Activated CD8-positive, alpha-beta T cell treated with anti-CD3 and anti-CD28 coated beads for 36 hours (primary cell): ENCODE measurements around the gene COPS9. TPM values are rescaled to one million over a fixed set of nuclear protein-coding genes. Genes with fewer than 3 reads are reported as not detected.

Source experiments
- ATAC-seq: fragments of 200-7000 bp; cut with Tn5 transposase; one replicate; pipeline ENCODE4 v1.10.0; 2021; ENCODE audit warnings: mild to moderate bottlenecking, moderate library complexity
- CTCF ChIA-PET: fragments of 350-600 bp; sonication (Branson Sonifier 250); formaldehyde crosslinking; loops from one replicate; lab custom pipeline; 2021; ENCODE audit warnings: antibody characterized with exemption; lab: Charles Lee
- POLR2A ChIA-PET: fragments of 350-600 bp; sonication (Branson Sonifier 250); formaldehyde crosslinking; loops from one replicate; lab custom pipeline; 2021; ENCODE audit warnings: antibody characterized with exemption; lab: Charles Lee
- DNase-seq: peaks from one replicate; pipeline ENCODE4 v3.0.0-alpha.2; 2020
- H3K27ac Mint-ChIP-seq: one replicate; pipeline ENCODE4 v1.8.0; 2021; ENCODE audit warnings: mild to moderate bottlenecking, mixed read lengths
- H3K27me3 Mint-ChIP-seq: one replicate; pipeline ENCODE4 v1.8.0; 2021; ENCODE audit warnings: mixed read lengths
- H3K36me3 Mint-ChIP-seq: one replicate; pipeline ENCODE4 v1.8.0; 2021; ENCODE audit warnings: low read depth, mixed read lengths
- H3K4me1 Mint-ChIP-seq: one replicate; pipeline ENCODE4 v1.8.0; 2021; ENCODE audit warnings: low read depth, mixed read lengths
- H3K4me3 Mint-ChIP-seq: one replicate; pipeline ENCODE4 v1.8.0; 2021; ENCODE audit warnings: mild to moderate bottlenecking, moderate library complexity, mixed read lengths
- H3K9me3 Mint-ChIP-seq: one replicate; pipeline ENCODE4 v1.8.0; 2021; ENCODE audit warnings: mixed read lengths
- CTCF ChIP-seq: fragments of 200-600 bp; IDR thresholded peaks from one replicate; pipeline ENCODE4 v1.8.0; 2022; ENCODE audit warnings: antibody characterized with exemption, mild to moderate bottlenecking
- intact Hi-C: fragments of 100-400 bp; cut with micrococcal nuclease; formaldehyde crosslinking; loops from one replicate; pipeline ENCODE4 v1.10.0; 2022
- total RNA-seq, 2 experiments: library from RNA; stranded (reverse); gene quantifications; one replicate each; pipeline ENCODE4 v1.2.3, GENCODE V29; 2021

The COPS9 gene
- total RNA-seq, 2 experiments from 2014 or later: 107 to 120 TPM

DNA sequence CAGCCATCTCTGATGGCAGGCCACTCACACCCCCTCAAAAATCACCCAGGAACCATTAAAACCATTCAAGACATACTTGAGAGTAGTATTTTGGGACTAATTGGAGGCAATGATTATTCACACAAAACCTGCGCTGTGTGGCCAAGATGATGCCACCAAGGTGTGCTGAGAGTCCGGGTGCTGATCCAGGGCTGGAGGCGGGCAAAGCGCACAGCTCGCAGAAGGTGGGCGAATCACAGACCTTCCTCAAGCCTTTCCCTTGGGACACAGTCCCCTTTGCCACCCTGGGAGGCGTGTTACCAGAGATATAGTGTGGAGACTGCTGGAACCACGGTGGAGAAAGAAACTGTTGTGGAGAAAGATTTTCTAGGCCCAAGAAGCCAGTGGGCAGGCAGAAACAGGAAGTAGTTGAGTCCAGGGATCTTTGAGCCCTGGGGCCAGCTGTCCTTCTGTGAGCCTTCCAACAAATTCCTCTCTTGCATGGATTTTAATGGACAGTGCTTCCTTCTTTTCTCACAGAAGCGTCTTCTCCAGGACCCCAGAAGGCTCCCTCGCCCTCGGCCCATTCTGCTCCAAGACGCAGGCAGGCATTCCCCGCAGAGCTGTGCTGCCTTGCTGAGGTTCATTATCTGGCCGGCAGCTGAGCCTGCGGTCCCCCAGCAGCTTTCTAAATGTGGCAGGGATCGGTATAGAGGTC lies 8.0 kb downstream of the COPS9 start:
- ATAC-seq (no peak), DNase-seq (no peak)
- Mint-ChIP-seq H3K4me3 (no peak overlapping the region), H3K27me3 (no peaks in the 10 kb centered on the region), H3K27ac (no peak overlapping the region), H3K9me3 (no peaks in the 10 kb centered on the region), H3K36me3 (peaks cover 51% of the 10 kb centered on the region), H3K4me1 (no peaks in the 10 kb centered on the region)
- intact Hi-C loops: no loop called here
- POLR2A ChIA-PET: no interaction called here
- no peak for TF ChIP-seq CTCF
- CTCF ChIA-PET: interaction anchor here (1.1 to 1.6 kb wide), 3 partner anchors 16 to 67 kb away, joined by 3 to 6 read pairs (median 3); no protein-coding TSS in a partner anchor

DNA sequence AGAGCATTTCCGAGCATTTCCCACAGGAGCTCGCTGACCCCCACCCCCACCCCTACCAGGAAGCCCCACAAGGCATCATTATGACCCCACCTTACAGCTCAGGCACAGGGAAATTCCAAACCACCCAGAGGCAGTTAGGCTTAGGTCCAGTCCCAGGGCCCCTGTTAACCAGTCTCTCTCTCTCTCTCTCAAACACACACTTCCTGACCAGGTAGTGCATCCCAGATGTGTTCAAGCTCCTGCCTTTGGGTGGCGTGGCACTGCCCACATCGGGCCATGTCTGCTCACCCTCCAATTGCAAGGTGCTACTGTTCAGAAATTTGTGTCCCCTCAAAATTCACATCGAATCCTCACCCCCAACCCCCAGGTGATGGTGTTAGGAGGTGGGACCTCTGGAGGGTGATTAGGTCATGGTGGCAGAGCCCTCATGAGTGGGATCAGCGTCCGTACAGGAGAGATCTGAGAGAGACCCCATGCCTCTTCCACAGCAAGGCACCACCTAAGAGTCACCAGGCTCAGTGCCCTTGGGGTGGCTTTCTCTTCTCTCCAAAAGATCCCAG lies 8.8 kb downstream of the COPS9 start:
- POLR2A ChIA-PET: no interaction called here
- H3K27me3 Mint-ChIP-seq: no peaks in the 10 kb centered on the region
- DNase-seq (no peak), ATAC-seq (no peak)
- no peak overlapping the region for H3K4me3 Mint-ChIP-seq
- H3K36me3 Mint-ChIP-seq: peaks cover 48% of the 10 kb centered on the region
- intact Hi-C loops: no loop called here
- H3K9me3 Mint-ChIP-seq: no peaks in the 10 kb centered on the region
- TF ChIP-seq CTCF: no peak
- CTCF ChIA-PET: no interaction called here
- H3K27ac Mint-ChIP-seq: no peak overlapping the region
- H3K4me1 Mint-ChIP-seq: no peaks in the 10 kb centered on the region

DNA sequence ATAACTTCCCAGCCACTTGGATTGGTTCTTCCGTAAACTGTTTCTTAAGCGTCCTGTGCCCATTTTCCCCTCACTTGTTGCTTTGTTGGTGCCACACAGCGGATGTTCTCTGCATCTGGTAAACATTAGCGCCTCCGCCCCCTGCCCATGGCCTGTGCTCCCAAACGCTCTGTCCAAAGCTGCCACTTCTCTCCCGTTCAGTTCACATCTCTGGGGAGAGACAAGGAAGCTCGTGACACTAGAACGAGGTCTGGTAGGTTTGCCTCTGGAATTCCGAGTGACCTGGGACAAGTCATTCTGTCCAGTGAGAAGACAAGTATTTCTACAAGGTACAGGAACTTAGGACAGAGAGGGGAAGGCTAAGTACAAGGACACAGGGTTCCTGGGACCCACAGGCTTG lies 9.4 kb downstream of the COPS9 start:
- Mint-ChIP-seq H3K27me3 (no peaks in the 10 kb centered on the region), H3K4me3 (no peak overlapping the region), H3K4me1 (peaks cover 1% of the 10 kb centered on the region), H3K27ac (no peak overlapping the region), H3K9me3 (no peaks in the 10 kb centered on the region), H3K36me3 (peaks cover 44% of the 10 kb centered on the region)
- ATAC-seq: no peak
- no peak for DNase-seq
- ChIA-PET POLR2A (no interaction called here), CTCF (no interaction called here)
- TF ChIP-seq CTCF: no peak
- intact Hi-C loops: no loop called here

DNA sequence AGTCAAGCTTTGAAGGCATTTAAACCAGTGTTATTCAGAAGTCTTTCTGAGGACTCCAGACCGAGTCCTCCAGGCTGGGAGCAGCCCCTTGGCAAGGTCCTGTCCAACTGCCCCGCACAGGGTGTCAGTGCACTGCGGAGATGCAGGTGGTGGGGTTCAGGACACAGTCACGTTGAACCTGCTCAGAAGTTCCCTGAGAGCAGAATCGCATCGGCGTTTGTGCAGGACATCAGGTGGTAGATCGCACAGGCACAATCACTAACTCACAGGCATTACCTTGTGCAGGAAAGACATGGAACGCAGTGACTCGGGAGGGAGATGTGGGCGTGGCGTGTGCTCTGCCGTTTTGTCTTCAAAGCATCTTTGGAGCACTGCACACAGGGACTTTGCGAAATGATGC lies 10.4 kb downstream of the COPS9 start:
- no peak for TF ChIP-seq CTCF
- ChIA-PET CTCF (no interaction called here), POLR2A (no interaction called here)
- ATAC-seq (no peak), DNase-seq (no peak)
- intact Hi-C loops: no loop called here
- Mint-ChIP-seq H3K4me3 (no peak overlapping the region), H3K27ac (no peak overlapping the region), H3K4me1 (peaks cover 10% of the 10 kb centered on the region), H3K27me3 (no peaks in the 10 kb centered on the region), H3K36me3 (peaks cover 37% of the 10 kb centered on the region), H3K9me3 (no peaks in the 10 kb centered on the region)

- peaks cover 26% of the 10 kb centered on the region for H3K36me3 Mint-ChIP-seq
- peaks cover 10% of the 10 kb centered on the region for H3K4me1 Mint-ChIP-seq
- H3K4me3 Mint-ChIP-seq: no peak overlapping the region
- TF ChIP-seq CTCF: no peak
- ATAC-seq: no peak
- no peaks in the 10 kb centered on the region for H3K27me3 Mint-ChIP-seq
- intact Hi-C loops: no loop called here
- POLR2A ChIA-PET: no interaction called here
- H3K9me3 Mint-ChIP-seq: no peaks in the 10 kb centered on the region
- no peak overlapping the region for H3K27ac Mint-ChIP-seq
- CTCF ChIA-PET: no interaction called here
- DNase-seq: no peak
These were observed 11.5 kb downstream of the COPS9 start for GRCh38 chr2:240124651-240125030.
